HG02884 (cell line): Measurements from ENCODE around the gene MGAT1.
A peak's percentile ranks its signal among the peaks of the same experiment; 100 is the strongest.
"Not testable (repeated sequence)": the region's sequence is repeated elsewhere in the genome, so short reads cannot be mapped to it uniquely, and the experiment has no call there.

Source experiments
- ATAC-seq: cut with Tn5 transposase; IDR thresholded peaks from one replicate; pipeline ENCODE4 v1.9.1; 2021; ENCODE audit warnings: mild to moderate bottlenecking, moderate library complexity; ENCODE audit not compliant: unreplicated experiment

Gene MGAT1

GRCh38 chr5:180807046-180807445 is 4.4 kb upstream of the MGAT1 start:
- ATAC-seq = no peak

- ATAC-seq = no peak
Measured at GRCh38 chr5:180806351-180807011, 3.9 kb upstream of the MGAT1 start.

GRCh38 chr5:180804129-180804618 is 1.6 kb upstream of the MGAT1 start:
- ATAC-seq = no peak

GRCh38 chr5:180803181-180804128 is 849 bp upstream of the MGAT1 start:
- peak; percentile 64 for ATAC-seq

- ATAC-seq = no peak
Measured at GRCh38 chr5:180801596-180802324, 846 bp downstream of the MGAT1 start.

GRCh38 chr5:180799902-180800801 is 2.5 kb downstream of the MGAT1 start:
- ATAC-seq = no peak

DNA sequence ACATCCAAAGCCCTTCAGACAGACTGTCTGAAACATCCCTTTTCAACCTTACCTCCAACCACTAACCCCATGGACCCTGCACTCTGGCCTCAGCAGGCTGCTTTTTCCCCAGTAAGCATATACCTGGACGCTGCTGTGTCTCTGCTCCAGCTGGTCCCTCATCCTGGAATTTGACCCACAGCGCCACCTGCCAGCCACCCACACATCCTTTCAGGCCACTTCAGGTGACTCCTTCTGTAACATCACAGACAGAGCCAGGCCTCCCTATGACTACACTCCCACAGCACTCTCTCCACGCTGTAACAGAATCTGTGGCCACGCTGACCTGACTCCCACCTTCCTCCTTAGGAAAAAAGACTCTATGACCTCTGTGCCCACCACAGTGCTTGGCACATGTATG is 3.4 kb downstream of the MGAT1 start:
- ATAC-seq = no peak

GRCh38 chr5:180798193-180798592 is 4.4 kb downstream of the MGAT1 start:
- no peak for ATAC-seq

DNA sequence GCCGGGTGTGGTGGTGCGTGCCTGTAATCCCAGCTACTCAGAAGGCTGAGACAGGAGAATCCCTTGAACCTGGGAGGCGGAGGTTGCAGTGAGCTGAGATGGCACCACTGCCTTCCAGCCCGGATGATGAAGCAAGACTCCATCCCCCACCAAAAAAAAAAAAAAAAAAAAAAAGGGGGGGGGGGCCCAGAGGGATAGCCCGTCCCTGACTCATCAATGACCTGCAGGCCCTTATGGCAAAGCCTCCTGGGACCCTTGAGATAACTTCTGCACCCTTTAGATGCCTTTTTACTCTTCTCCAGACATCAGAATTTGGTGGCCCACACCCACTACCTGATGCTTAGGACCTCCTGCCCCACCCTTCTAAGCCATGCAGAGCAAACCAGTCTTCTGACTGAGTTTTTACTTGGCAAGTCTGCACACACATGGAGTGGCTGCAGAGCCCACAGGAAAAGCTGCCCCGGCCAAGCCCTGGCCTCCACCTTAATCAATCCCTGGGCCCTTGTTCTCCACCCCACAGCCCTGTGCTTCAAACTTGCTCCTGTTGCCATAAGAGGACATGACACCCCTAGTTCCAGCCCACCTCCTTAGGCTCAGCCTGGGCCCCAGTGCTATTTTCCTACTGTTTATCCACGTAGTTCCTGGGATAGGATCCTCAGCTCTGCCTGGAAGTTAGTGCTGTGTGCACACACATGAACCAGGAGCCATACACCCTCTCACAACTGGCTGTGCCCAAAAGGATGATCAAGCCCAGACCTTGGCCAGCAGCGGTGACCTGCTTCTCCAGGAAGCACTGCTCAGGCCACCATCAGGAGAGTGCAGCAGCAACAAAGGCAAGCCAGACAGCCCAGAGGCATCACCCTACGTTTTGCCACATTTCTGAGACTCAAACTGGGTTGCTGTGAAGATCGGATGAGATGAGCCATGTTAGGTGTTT is 5.1 kb downstream of the MGAT1 start:
- ATAC-seq = no peak

GRCh38 chr5:180795771-180796313 is 6.8 kb downstream of the MGAT1 start:
- ATAC-seq = no peak

GRCh38 chr5:180792965-180793287 is 9.7 kb downstream of the MGAT1 start:
- ATAC-seq = no peak

DNA sequence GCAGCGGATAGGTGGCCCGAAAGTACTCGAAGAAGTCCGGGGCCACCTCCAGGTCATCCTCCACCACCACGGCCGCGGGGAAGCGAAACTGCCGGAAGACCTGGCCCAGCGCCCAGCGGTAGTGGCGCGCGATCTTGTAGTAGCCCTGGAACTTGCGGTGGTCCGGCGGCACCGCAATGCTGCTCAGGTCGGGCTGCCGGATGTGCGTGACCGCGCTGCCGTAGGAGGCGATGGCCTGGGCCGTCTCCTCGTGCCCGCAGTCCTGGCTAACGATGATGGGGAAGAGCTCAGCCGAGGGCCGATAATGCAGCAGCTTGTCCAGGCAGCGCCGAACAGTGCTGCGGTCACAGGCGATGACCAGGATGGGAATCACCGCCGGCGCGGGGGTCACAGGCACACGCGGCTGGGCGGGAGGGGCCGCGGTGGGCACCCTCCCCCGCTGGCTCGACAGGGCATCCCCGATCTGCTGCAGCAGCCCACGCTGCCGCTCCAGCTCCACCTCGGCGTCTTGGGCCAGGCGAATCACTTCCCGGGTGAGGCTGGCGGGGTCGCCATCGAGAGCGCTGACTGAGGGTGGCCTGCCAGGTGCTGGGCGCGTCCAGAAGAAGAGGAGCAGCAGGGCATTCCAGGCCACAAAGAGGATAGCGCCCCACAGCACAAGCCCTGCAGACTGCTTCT is 10.2 kb downstream of the MGAT1 start:
- no peak for ATAC-seq

DNA sequence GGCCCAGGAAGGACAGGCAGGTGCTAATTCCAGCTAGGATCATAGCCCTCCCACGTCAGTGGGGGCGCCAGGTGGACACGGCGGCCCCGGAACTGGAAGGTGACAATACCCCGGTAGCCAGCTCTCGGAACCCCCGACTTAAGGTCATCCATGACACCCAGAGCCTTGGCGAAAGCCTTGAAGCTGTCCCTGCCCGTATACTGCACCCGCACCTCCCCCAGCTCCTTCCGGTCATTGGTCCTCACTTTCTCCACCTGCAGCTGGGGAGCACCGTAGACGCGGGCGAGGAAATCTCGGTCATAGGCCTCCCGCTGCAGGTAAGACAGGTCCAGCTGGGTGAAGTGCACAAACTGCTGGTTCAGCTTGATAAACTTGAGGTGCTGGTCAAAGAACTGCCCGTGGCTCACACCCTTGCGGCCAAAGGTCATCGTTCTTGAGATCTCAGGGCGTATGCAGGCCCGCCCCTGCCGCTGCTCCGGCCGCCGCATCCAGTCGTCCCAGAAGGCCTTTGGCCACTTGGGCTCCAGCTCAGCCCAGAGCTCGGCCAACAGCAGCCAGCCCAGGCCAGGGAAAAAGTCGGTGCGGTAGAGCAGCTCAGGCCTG is 10.9 kb downstream of the MGAT1 start:
- ATAC-seq = no peak

DNA sequence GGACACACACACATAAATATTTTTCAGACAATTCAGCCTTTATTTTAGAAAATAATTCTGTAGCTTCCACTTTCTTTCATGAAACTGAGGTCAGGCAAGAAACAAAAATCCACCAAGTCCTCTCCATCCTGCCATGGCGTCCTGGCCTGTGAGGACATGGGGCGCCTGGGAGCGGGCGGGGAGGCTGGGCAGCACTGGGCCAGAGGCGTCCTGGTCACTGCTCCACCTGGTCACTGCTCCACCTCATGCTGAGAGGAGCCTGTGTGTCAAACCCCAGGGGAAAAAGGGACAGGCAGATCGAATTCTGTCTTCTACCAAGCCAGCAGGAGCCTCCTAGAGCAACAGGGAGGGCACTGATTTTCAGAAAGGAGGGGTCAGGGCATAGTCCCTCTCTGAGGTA is 12.1 kb downstream of the MGAT1 start:
- ATAC-seq = no peak

GRCh38 chr5:180790020-180790419 is 12.6 kb downstream of the MGAT1 start:
- ATAC-seq = no peak

DNA sequence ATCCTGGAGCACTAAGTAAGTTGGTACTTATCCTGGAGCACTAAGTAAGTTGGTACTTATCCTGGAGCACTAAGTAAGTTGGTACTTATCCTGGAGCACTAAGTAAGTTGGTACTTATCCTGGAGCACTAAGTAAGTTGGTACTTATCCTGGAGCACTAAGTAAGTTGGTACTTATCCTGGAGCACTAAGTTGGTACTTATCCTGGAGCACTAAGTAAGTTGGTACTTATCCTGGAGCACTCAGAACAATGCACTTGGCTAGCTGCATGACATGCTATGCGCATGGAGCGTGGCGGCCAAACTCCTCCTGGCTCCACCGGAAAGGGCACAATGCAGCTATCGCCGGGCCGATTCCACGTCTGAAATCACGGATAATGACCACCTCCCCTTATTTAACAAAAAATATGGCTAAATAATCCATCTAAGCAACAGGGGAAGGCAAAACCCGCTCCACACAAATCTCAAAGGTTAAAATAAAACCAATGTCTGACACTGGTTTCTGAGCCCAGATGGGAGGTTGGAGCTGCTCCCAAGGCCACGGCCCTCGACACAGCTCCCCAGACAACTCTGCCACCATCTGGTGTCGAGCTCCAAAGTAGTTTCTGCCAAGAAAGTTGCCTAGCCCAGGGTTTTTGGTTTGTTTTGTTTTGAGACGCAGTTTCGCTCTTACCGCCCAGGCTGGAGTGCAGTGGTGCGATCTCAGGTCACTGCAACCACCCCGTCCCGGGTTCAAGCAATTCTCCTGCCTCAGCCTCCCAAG is 13.8 kb downstream of the MGAT1 start:
- ATAC-seq = not testable (repeated sequence)

DNA sequence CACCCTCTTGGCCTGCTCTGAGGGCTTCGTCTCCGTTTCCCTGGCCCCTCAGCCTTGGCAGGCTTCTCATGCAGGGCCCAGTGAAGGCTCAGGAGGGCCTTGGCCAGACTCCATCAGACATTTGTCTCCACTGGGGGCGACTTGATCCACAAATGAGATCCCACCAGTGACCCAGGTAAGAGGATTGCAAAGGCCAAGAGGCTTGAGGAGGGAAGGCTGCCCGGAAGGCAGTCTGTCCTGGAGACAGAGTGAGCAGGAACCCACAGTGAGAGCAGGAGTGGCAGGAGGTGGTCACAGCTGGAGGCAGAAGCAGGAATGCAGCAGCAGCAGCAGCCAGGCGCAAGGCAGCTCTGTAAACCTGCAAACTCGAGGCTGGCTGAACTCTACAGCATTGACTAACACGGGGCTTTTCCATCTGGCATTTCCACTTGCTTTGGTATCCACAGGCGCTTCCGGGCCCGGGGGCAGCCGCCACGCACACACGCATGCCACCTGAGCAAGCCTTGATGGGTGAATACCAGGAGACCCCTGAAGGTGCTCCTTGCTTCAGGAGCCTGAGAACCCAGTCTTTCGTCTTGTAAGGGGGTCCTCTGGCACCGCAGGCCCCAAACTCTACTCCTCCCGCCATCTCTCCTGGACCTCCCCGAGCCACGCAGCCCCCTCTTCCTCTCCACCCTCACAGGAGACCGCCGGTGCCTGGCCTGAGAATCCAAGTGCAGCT is 14.7 kb downstream of the MGAT1 start:
- ATAC-seq = no peak
